GM18519 (cell line): Measurements from ENCODE around the gene DCN.

Experiments
- ATAC-seq: cut with Tn5 transposase; IDR thresholded peaks from one replicate; pipeline ENCODE4 v1.9.1; 2021; ENCODE audit warnings: mild to moderate bottlenecking, moderate library complexity; ENCODE audit not compliant: unreplicated experiment, low FRiP score

Gene DCN

DNA sequence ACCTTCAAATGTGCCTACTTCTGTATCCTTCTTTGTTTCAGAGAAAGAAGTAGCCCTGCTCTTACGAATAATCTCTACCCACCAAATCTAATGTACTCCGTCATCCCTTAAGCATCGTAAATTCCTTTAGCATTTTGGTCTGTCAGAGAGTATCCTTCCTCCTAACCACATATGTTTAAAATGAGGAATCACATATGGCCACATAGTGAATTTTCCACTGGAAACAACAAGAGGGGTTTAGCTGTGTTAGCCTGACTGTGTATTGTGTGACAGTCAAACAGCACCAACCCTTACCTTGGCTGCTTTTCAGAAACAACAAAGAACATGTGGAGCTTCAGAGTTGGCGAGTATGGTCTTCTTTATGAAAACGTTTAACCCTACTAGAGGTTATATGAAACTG, 76.8 kb downstream of the DCN start:
- no peak for ATAC-seq

DNA sequence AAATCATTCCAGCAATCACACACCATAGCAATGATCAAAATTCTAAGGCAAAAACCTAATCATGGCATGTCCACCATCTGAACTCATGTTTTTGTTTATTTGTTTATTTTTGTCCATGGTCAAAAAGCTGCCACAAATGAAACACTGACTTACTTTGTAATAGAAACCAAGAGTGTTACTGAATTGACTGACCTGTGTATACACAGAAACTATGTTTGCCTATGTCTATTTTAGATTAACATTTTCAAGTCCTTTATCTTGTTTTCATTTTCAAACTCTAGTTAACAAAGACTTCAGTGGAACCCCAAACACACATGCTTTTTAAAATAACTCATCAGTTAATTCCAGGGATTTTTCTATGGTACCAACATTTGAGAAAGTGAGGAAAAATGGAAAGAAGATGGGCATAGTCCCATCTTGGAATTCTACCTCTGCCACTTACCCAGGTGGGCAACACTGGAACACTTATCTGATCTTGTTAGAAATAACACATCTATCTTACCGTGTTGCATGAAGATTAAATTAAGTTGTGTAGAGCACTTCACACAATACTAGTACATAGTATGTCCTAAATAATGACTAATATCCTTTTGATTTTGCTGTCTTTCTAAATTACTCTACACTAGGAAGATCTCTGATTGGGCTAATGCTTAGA, 77.7 kb downstream of the DCN start:
- ATAC-seq = peak; percentile 66

DNA sequence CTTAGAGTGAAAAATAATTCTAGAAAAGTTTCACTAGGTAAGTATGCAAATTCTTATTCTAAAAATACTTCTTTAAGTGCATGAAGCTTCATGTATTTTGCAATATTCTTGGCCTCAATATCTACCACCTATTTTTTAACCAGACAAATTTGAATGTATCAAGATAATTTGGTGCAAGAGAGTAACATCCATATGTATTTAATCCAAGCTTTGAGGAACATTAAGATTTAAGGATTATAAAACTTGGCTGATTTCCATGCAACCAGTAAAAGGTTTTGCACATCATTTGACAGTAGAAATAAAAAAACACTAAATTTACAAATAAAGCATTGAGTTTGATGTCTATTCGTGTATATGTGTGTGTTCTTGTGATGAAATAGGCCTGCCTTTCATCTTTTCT, 79.0 kb downstream of the DCN start:
- ATAC-seq = no peak

DNA sequence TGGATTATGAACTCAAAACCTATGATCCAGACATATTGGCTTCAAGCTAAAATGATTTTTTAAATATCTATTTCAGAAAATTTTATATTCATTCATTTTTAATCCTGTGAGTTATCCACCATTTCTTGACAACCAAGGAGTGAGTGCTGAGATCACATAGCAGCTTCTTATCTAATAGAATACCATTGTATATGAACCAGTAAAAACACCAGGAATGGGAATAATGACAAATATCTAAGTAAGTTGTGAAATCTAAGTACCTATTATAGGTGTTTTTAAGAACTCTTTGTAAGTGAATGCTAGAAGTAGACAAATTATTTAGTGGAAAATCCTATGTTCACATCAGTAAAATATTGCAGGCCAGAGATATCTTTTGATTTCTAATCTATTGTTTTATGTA, 79.5 kb downstream of the DCN start:
- ATAC-seq = no peak

DNA sequence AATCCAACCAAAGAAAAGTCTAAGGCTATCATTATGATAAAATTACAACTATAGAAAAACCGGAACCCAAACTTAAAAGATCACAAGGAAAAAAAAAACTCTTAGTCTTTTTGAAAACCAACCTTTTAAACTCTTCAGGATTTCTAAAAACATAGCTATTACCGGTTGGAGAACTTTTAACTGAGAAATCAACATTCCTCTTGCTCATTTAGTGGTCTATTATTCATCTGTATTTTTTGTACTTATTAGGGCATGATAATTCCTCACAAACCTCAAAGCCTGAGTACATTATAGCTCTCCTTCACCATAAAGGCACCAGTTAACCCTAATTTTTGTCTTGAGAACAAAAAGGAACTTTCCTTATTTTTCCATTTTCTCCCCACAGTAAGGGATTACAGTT, 81.7 kb downstream of the DCN start:
- ATAC-seq = no peak

DNA sequence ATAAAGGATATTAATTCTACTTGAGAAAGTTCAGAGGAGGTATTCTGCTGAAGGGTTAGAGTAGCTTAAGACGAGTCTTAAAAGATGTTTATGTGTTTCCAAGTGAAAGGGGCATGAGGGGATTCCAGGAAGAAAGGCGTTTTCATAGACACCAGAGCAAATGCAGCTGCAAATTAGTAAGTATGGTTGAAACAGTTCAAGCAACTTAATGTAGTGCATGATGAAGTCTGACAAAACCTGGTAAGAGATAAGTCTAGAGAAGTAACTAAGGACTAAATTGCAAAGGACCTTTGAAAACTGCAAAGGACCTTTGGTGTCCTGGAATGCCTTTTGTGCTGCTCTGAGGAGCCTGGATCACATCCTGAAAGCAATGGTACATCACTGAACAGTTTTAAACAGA, 82.8 kb downstream of the DCN start:
- no peak for ATAC-seq

DNA sequence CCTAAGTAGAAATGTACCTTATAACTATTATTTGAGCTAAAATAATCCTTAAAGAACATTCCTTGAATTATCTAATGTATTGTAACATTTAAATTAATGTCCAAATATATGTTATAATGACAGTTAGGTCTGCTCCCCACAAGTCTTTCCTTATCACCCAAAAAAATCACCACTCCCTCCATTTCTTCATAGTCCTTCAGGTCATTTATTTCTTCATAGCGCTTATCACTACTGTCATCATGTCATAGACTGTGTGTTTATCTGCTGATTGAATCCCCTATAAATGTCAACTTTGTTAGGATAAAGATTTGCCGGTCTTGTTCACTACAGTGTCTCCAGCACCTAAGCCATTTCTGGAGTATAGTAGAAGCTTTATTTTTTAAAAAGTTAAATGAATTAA, 83.3 kb downstream of the DCN start:
- no peak for ATAC-seq

DNA sequence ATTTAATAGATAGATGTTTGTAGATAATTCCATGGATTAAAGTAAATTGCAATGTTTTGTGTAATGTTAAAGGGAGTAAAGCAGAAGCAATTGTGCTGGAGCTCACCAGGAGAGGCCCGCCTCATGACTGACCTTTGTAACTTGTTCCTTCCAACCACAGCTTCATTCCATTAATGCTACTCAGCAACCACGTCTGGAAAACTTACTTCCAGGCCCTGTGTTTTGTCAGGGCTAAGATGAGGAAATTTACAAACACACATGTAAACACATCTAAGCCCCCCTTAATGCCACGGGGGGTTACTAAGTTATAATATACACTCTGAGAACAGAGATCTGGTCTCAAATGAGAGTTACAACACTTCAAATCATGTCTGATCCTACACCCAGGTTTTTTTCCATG, 83.7 kb downstream of the DCN start:
- no peak for ATAC-seq

DNA sequence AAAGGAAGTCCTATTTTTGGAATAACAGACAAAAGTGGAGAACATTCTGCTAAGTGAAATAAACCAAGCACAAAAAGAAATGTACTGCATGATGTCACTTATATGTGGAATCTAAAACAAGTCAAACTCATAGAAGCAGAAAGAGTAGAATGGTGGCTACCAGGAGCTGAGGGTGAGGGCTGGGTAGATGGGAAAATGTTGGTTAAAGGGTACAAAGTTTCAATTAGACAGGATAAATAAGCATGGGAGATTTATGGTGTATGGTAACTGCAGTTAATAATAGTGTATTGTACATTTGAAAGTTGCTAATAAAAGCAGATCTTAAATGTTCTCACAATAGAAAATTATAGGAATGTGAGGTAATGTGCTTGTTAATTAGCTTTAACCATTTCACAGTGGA, 84.2 kb downstream of the DCN start:
- ATAC-seq = no peak

DNA sequence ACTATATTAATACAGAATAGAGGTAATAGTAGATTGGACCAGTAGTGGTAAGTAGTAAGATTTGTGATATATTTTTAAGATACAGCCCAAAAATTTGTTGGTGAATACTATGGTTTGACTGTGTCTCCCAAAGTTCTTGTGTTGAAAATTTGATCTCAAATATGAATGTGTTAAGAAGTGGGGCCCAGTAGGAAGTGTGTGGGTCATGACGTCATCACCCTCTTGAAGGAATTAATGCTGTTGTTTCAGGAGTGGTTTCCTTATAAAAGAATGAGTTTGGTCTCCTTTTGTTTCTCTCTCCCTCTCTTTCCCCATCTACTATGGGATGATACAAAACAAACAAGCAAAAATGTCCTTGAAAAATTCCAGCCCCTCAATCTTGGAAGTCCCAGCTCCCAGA, 87.7 kb downstream of the DCN start:
- no peak for ATAC-seq

DNA sequence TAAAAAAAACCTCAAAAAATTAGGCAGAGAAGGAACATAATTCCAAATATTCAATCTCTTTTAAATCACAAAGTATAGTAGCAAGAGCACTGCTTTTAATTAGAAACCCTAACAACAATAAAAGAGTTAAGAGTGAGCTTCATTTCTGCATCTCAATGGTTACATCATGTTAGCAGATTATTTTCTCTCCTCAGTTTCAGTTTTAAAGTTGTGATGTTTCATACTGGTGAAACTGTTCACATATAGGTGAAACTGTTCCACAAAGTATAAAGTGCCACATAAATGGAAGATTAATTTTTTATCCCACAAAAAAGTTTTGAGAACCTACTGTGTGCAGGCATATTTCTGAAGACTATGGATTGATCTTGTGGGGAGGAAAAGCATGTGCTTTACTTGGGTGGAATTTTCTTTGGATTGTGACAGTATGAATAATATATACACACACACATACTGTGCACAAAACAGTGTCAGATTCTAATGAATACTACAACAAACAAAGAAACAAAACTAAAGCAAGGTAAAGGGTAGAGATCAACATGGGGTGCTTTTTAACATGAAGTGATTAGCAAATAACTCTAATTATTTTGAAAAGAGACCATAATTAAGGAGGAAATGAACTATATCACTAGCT, 88.5 kb downstream of the DCN start:
- no peak for ATAC-seq

DNA sequence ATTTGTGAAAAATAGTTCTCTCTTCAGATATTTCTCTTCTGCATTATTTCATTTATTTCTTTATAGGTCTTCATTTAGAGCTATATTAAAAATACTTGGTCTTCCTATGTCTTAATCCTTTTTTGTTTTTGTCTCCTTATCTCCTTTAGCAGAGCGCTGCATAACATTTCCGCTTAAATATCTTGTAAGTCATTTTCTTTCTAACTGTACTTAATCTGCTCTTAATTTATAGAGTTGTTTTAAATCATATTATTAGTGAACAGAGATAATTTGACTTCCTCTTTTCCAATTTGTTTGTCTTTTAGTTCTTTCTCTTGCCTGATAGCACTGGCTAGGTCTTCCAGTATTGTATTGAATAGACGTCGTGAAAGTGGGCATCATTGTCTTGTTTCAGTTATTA, 89.3 kb downstream of the DCN start:
- no peak for ATAC-seq

DNA sequence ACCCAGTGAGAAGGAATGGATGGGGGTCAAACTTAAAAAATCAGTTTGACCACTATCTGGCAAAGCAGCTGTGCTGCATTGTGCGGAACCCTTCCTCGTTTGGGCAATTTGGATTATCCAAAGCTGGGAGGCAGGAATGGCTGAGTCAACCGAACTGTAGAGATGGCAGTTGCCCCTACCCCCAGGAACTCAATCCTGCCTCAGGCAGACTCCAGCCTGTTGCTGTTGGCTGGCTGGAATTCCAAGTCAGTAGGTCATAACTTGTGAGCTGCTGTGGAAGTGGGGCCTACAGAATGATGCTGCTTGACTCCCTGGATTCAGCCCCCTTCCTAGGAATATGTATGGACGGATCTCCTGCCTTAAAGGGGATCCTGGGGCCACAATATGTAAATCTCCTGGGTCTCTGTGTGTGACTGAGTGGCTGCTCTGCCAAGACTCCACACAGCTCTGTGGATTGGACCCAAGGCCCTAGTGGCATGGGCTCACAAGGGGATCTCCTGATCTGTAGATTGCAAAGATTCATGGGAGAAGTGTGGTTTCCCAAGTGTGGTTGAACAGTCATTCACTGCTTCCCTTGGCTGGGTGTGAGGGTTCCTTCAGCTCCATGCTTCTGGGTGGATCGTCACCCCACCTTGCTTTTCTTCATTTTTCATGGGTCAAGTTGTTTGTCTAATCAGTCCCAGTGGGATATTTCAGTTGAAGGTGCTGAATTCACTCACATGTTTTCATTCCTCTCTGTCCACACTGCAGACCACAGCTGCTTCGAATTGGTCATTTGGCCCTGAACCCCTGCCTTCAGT, 90.5 kb downstream of the DCN start:
- ATAC-seq = no peak
